OCI-LY1 (cell line): ENCODE results near the gene HTR4.

ENCODE experiments used
- EZH2 ChIP-seq: fragments of 200-600 bp; sonication (generic), shearing (Covaris generic); IDR thresholded peaks from 2 replicates; pipeline ENCODE4 v1.8.0; 2017; ENCODE audit warnings: borderline replicate concordance, mixed run types, mild to moderate bottlenecking, antibody characterized with exemption, low read length, moderate library complexity, mixed read lengths
- TF ChIP-seq, protein P1 (sequence below): fragments of 200-600 bp; sonication (generic), shearing (Covaris generic); IDR thresholded peaks from 2 replicates; pipeline ENCODE4 v1.5.1; 2017; ENCODE audit warnings: mild to moderate bottlenecking, antibody characterized with exemption, low read length, moderate library complexity, mixed read lengths

DNA sequence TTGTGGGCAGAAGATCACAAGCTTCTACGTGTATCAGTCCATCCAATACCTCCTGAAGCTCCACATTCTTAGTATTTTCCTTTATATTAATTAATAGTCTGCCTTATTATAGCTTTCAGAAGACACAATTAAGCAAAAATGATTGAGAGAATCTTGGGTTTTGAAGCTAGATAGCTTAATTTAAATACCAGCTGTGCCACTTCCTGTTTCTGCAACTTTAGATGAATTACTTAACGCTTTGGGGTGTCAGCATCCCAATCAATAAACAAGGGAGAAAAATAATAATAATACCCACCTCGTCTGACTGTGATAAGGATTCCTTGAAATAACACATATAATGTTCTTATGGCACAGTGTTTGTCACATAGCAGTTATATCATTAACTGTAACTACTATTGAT lies 44.7 kb upstream of the HTR4 start:
- TF ChIP-seq, protein P1, sequence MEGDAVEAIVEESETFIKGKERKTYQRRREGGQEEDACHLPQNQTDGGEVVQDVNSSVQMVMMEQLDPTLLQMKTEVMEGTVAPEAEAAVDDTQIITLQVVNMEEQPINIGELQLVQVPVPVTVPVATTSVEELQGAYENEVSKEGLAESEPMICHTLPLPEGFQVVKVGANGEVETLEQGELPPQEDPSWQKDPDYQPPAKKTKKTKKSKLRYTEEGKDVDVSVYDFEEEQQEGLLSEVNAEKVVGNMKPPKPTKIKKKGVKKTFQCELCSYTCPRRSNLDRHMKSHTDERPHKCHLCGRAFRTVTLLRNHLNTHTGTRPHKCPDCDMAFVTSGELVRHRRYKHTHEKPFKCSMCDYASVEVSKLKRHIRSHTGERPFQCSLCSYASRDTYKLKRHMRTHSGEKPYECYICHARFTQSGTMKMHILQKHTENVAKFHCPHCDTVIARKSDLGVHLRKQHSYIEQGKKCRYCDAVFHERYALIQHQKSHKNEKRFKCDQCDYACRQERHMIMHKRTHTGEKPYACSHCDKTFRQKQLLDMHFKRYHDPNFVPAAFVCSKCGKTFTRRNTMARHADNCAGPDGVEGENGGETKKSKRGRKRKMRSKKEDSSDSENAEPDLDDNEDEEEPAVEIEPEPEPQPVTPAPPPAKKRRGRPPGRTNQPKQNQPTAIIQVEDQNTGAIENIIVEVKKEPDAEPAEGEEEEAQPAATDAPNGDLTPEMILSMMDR: no peak
- TF ChIP-seq EZH2: no peak
